HG03354 (cell line): ENCODE measurements around the gene CDH15.

Source experiments
- ATAC-seq: cut with Tn5 transposase; IDR thresholded peaks from one replicate; pipeline ENCODE4 v1.9.1; 2021; ENCODE audit warnings: mild to moderate bottlenecking; ENCODE audit not compliant: unreplicated experiment, poor library complexity, severe bottlenecking

Gene CDH15

GRCh38 chr16:89171216-89172170 is at the start of gene CDH15:
Gene CDH15, plus strand, starts transcription at chr16:89171748. Its CDS starts 84 bp downstream, at chr16:89171832.
- ATAC-seq, result peak; percentile 78

GRCh38 chr16:89122322-89122851 is 49.2 kb upstream of the CDH15 start:
- ATAC-seq, result no peak

- no peak for ATAC-seq
Measured at GRCh38 chr16:89123001-89123830, 48.3 kb upstream of the CDH15 start.

- no peak for ATAC-seq
Measured at GRCh38 chr16:89123831-89124100, 47.8 kb upstream of the CDH15 start.

GRCh38 chr16:89129378-89129777 is 42.2 kb upstream of the CDH15 start:
- no peak for ATAC-seq

- no peak for ATAC-seq
Measured at GRCh38 chr16:89130448-89130847, 41.1 kb upstream of the CDH15 start.

GRCh38 chr16:89131783-89132182 is 39.8 kb upstream of the CDH15 start:
- no peak for ATAC-seq

- no peak for ATAC-seq
Measured at GRCh38 chr16:89132194-89133005, 39.1 kb upstream of the CDH15 start.

GRCh38 chr16:89133457-89134127 is 38.0 kb upstream of the CDH15 start:
- no peak for ATAC-seq

GRCh38 chr16:89134269-89134668 is 37.3 kb upstream of the CDH15 start:
- no peak for ATAC-seq

- ATAC-seq, result no peak
Measured at GRCh38 chr16:89135166-89135565, 36.4 kb upstream of the CDH15 start.

- no peak for ATAC-seq
Measured at GRCh38 chr16:89135971-89136765, 35.4 kb upstream of the CDH15 start.

- no peak for ATAC-seq
Measured at GRCh38 chr16:89136931-89137330, 34.6 kb upstream of the CDH15 start.

GRCh38 chr16:89137666-89138512 is 33.7 kb upstream of the CDH15 start:
- ATAC-seq, result no peak

- ATAC-seq, result no peak
Measured at GRCh38 chr16:89138513-89138795, 33.1 kb upstream of the CDH15 start.

GRCh38 chr16:89138843-89139520 is 32.6 kb upstream of the CDH15 start:
- no peak for ATAC-seq

- ATAC-seq, result no peak
Measured at GRCh38 chr16:89139907-89140361, 31.6 kb upstream of the CDH15 start.
